ENCODE measurements around the gene SH3GL3. TPM values are rescaled to one million over a fixed set of nuclear protein-coding genes. Genes with fewer than 3 reads are reported as not detected.

The SH3GL3 gene
- total and polyA plus RNA-seq, 2 of the 4 experiments (the other 2 are of a cell fraction): not detected

GRCh38 chr15:83587091-83587490 lies 139.9 kb downstream of the SH3GL3 start:
- H3K23ac ChIP-seq (ENCODE audit: low read depth, low read length): no peak overlapping the region
- no peak overlapping the region for H2AFZ ChIP-seq (replicated peaks; ENCODE audit: low read length, poor library complexity)
- intact Hi-C loops (cut with micrococcal nuclease): no loop called here
- ChIA-PET POLR2A (ENCODE audit: unreplicated experiment) (no interaction called here), CTCF (interaction anchor here (1.2 kb wide), 1 partner anchor 338 kb away, joined by 4 read pairs; no protein-coding TSS in a partner anchor)
- no peaks in the 10 kb centered on the region for H3K36me3 ChIP-seq (ENCODE audit: control insufficient read depth, insufficient read depth, low read length)
- H2BK120ac ChIP-seq (ENCODE audit: low read depth, low read length): no peak overlapping the region
- H4K8ac ChIP-seq (ENCODE audit: low read depth in 2 of 2, low read length in 2 of 2): no peak overlapping the region
- H3K27me3 ChIP-seq (ENCODE audit: control insufficient read depth, insufficient read depth, low read length): no peaks in the 10 kb centered on the region
- no peak overlapping the region for H4K91ac ChIP-seq (ENCODE audit: insufficient read depth, low read depth, low read length)
- DNase-seq (no peak), ATAC-seq (ENCODE audit: low read depth) (no peak)
- no peak overlapping the region for H3K14ac ChIP-seq (replicated peaks; ENCODE audit: low read depth, low read length)
- H2BK5ac ChIP-seq (ENCODE audit: low read depth, low read length, poor library complexity, severe bottlenecking): no peak overlapping the region
- no peak overlapping the region for H3K4me3 ChIP-seq (ENCODE audit: insufficient read depth, low read depth, low read length)
- no peak overlapping the region for H3K18ac ChIP-seq (ENCODE audit: low read depth, low read length)
- H4K5ac ChIP-seq (ENCODE audit: low read depth, low read length): no peak overlapping the region
- H2BK20ac ChIP-seq (ENCODE audit: low read depth, low read length): no peak overlapping the region
- no CpG with 5 or more reads among the region's 3 CpGs for WGBS, 2 experiments (ENCODE audit: extremely low coverage in 2 of 2, insufficient read length in 1 of 2)
- H3K9ac ChIP-seq (ENCODE audit: low read depth, low read length): no peak overlapping the region
- H3K4me1 ChIP-seq (ENCODE audit: control insufficient read depth, insufficient read depth, low read length): no peaks in the 10 kb centered on the region
- no peak overlapping the region for H3K4me2 ChIP-seq (ENCODE audit: low read depth, low read length)
- no peak overlapping the region for H2BK15ac ChIP-seq (ENCODE audit: low read depth, low read length)
- no peaks in the 10 kb centered on the region for H3K79me1 ChIP-seq (ENCODE audit: low read depth in 1 of 2, low read length in 2 of 2)
- BruUV-seq (replicated peaks): no TSS peak
- dilution Hi-C loops (cut with HindIII; ENCODE audit: low sequenced_read_pairs, unreplicated experiment): no loop called here
- H2AK9ac ChIP-seq (replicated peaks; ENCODE audit: low read depth, low read length, poor library complexity): no peak overlapping the region
- TF ChIP-seq NFE2L2 (IDR thresholded peaks at IDR 0.05; ENCODE audit: low read depth, low read length) (no peak), FOS (IDR thresholded peaks at IDR 0.05; ENCODE audit: low read depth, low read length) (no peak), RAD21 (IDR thresholded peaks at IDR 0.05; ENCODE audit: low read length) (no peak), CHD1 (IDR thresholded peaks at IDR 0.05; ENCODE audit: low read depth, low read length) (no peak), BHLHE40 (IDR thresholded peaks at IDR 0.05; ENCODE audit: low read depth, low read length) (no peak), RFX5 (IDR thresholded peaks at IDR 0.05; ENCODE audit: low read depth, low read length) (no peak), MAZ (IDR thresholded peaks at IDR 0.05; ENCODE audit: borderline replicate concordance, low read depth, low read length) (no peak), MAFK (IDR thresholded peaks at IDR 0.05; ENCODE audit: low read depth, low read length) (no peak), USF2 (IDR thresholded peaks at IDR 0.05; ENCODE audit: low read depth, low read length) (no peak), CTCF (conservative IDR thresholded peaks at IDR 0.05; ENCODE audit: low read depth, low read length) (no peak), POLR2A (IDR thresholded peaks at IDR 0.05; ENCODE audit: low read depth, low read length) (no peak), CEBPB (IDR thresholded peaks at IDR 0.05; ENCODE audit: low read depth, low read length) (no peak)
- TF ChIP-seq, protein P1, sequence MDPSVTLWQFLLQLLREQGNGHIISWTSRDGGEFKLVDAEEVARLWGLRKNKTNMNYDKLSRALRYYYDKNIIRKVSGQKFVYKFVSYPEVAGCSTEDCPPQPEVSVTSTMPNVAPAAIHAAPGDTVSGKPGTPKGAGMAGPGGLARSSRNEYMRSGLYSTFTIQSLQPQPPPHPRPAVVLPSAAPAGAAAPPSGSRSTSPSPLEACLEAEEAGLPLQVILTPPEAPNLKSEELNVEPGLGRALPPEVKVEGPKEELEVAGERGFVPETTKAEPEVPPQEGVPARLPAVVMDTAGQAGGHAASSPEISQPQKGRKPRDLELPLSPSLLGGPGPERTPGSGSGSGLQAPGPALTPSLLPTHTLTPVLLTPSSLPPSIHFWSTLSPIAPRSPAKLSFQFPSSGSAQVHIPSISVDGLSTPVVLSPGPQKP (IDR thresholded peaks at IDR 0.05; ENCODE audit: borderline replicate concordance, low read depth, low read length): no peak
- no peak overlapping the region for H2AK5ac ChIP-seq (ENCODE audit: low read depth, low read length)
- H3K9me1 ChIP-seq (ENCODE audit: insufficient read depth, low read length): no peaks in the 10 kb centered on the region
- no peak overlapping the region for H3K56ac ChIP-seq (ENCODE audit: extremely low read depth, insufficient read depth, low read length)
- no peak overlapping the region for H3K27ac ChIP-seq (ENCODE audit: insufficient read depth, low read length)
- in situ Hi-C loops (cut with MboI; ENCODE audit: low sequenced_read_pairs): no loop called here
- H3K4ac ChIP-seq (ENCODE audit: low read depth, low read length): no peak overlapping the region
- no peaks in the 10 kb centered on the region; the same call in 1 of the 2 replicates for H3K9me3 ChIP-seq (ENCODE audit: control insufficient read depth, insufficient read depth, low read length)
- no peaks in the 10 kb centered on the region for H4K20me1 ChIP-seq (ENCODE audit: insufficient read depth, low read length)
